CD8-positive, alpha-beta memory T cell (primary cell): ENCODE data around the gene MYRIP. TPM values are rescaled to one million over a fixed set of nuclear protein-coding genes. Genes with fewer than 3 reads are reported as not detected.

Source experiments
- CTCF ChIA-PET: fragments of 350-600 bp; sonication (Branson Sonifier 250); formaldehyde crosslinking; loops from one replicate; lab custom pipeline; 2021; ENCODE audit warnings: antibody characterized with exemption; lab: Charles Lee
- POLR2A ChIA-PET: fragments of 350-600 bp; sonication (Branson Sonifier 250); formaldehyde crosslinking; loops from one replicate; lab custom pipeline; 2021; ENCODE audit warnings: antibody characterized with exemption; lab: Charles Lee
- DNase-seq, 5 donors: peaks; one replicate each; pipeline versions ENCODE4 v3.0.0 to v3.0.0-alpha.2; 2020 to 2022; ENCODE audit warnings: mixed read lengths in 1 of 5
- H3K27ac ChIP-seq: one replicate; pipeline ENCODE4 v1.7.0; 2013; ENCODE audit warnings: low read depth, mild to moderate bottlenecking, low read length, moderate library complexity
- H3K27me3 ChIP-seq: 2 replicates; pipeline ENCODE4 v1.7.0; 2013; ENCODE audit warnings: low read length, mild to moderate bottlenecking; ENCODE audit not compliant: insufficient read depth, poor library complexity, severe bottlenecking
- H3K36me3 ChIP-seq: 2 replicates; pipeline ENCODE4 v1.7.0; 2013; ENCODE audit warnings: mild to moderate bottlenecking, low read length, moderate library complexity; ENCODE audit not compliant: insufficient read depth
- H3K4me1 ChIP-seq: 2 replicates; pipeline ENCODE4 v1.7.0; 2013; ENCODE audit warnings: mild to moderate bottlenecking, low read length, moderate library complexity; ENCODE audit not compliant: insufficient read depth
- H3K4me3 ChIP-seq: 2 replicates; pipeline ENCODE4 v1.7.0; 2013; ENCODE audit warnings: mild to moderate bottlenecking, low read length
- H3K9me3 ChIP-seq: 2 replicates; pipeline ENCODE4 v1.7.0; 2013; ENCODE audit warnings: mild to moderate bottlenecking, low read length
- H3K27ac Mint-ChIP-seq, 8 donors: one replicate each; pipeline ENCODE4 v1.8.0; 2020 to 2021; ENCODE audit warnings: mixed read lengths in 8 of 8, mild to moderate bottlenecking in 6 of 8, inconsistent platforms in 3 of 8, moderate library complexity in 3 of 8
- H3K27me3 Mint-ChIP-seq, 2 donors: one replicate each; pipeline ENCODE4 v1.8.0; 2020 to 2021; ENCODE audit warnings: mixed read lengths in 2 of 2, mild to moderate bottlenecking in 1 of 2, moderate library complexity in 1 of 2
- H3K36me3 Mint-ChIP-seq, 3 donors: one replicate each; pipeline ENCODE4 v1.8.0; 2020 to 2021; ENCODE audit warnings: mixed read lengths in 3 of 3, inconsistent platforms in 1 of 3, mild to moderate bottlenecking in 1 of 3
- H3K4me1 Mint-ChIP-seq, 3 donors: one replicate each; pipeline ENCODE4 v1.8.0; 2020 to 2021; ENCODE audit warnings: mixed read lengths in 3 of 3, inconsistent platforms in 1 of 3, mild to moderate bottlenecking in 1 of 3
- H3K4me3 Mint-ChIP-seq, 7 donors: one replicate each; pipeline ENCODE4 v1.8.0; 2020 to 2021; ENCODE audit warnings: mixed read lengths in 7 of 7, mild to moderate bottlenecking in 6 of 7, moderate library complexity in 4 of 7, inconsistent platforms in 2 of 7
- H3K9me3 Mint-ChIP-seq, 5 donors: one replicate each; pipeline ENCODE4 v1.8.0; 2020 to 2022; ENCODE audit warnings: mixed read lengths in 5 of 5, mild to moderate bottlenecking in 3 of 5, moderate library complexity in 2 of 5, inconsistent platforms in 1 of 5
- polyA plus RNA-seq: library from polyadenylated mRNA; unstranded; fragments of 300-500 nt; fragmentation: Illumina TruSeq; gene quantifications from one replicate; pipeline ENCODE4 v1.2.3, GENCODE V29; 2021
- total RNA-seq, 2 experiments: library from RNA; stranded (reverse); gene quantifications; one replicate each; pipeline ENCODE4 v1.2.3, GENCODE V29; 2021

MYRIP gene
- total and polyA plus RNA-seq, 3 experiments from 2014 or later, result not detected

- no peaks in the 10 kb centered on the region for H3K4me1 ChIP-seq
- H3K4me3 Mint-ChIP-seq, result no peak overlapping the region
- no peaks in the 10 kb centered on the region for H3K36me3 Mint-ChIP-seq
- H3K9me3 Mint-ChIP-seq, result peaks cover 0 to 8% (median 4%) of the 10 kb centered on the region in 5 donors
- CTCF ChIA-PET, result no interaction called here
- POLR2A ChIA-PET, result no interaction called here
- H3K27ac ChIP-seq, result no peak overlapping the region
- H3K4me1 Mint-ChIP-seq, result no peaks in the 10 kb centered on the region
- H3K9me3 ChIP-seq, result no peaks in the 10 kb centered on the region
- no peak for DNase-seq
- H3K27me3 Mint-ChIP-seq, result peaks cover 0 to 4% of the 10 kb centered on the region in 2 donors
- no peak overlapping the region for H3K4me3 ChIP-seq
- no peaks in the 10 kb centered on the region for H3K36me3 ChIP-seq
- no peak overlapping the region for H3K27ac Mint-ChIP-seq
- H3K27me3 ChIP-seq, result peaks cover 5% of the 10 kb centered on the region
Measured at GRCh38 chr3:39779511-39780230, 29.7 kb upstream of the MYRIP start.

DNA sequence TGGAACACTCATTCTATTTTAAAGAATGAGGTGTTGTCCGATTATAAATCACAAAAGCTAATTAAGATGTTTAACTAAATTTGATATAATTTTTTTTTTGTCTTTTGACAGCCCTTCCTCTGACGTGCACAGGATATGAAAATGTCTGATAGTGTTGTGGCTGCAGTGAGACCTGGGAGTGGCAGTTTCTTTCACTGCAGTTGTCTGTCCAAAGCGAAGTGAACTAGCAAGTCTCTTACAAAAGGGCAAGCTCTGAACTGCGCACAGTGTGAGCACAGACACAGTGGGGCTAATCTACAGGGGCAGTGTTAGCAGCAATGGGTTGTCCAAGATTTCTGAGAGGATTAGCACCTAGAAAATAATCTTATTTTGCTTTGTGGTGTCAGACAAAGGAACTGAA, 29.1 kb upstream of the MYRIP start:
- POLR2A ChIA-PET, result no interaction called here
- Histone ChIP-seq H3K27me3 (peaks cover 5% of the 10 kb centered on the region), H3K9me3 (no peaks in the 10 kb centered on the region), H3K4me1 (no peaks in the 10 kb centered on the region), H3K4me3 (no peak overlapping the region), H3K36me3 (no peaks in the 10 kb centered on the region), H3K27ac (no peak overlapping the region)
- peaks cover 0 to 8% (median 4%) of the 10 kb centered on the region in 5 donors for H3K9me3 Mint-ChIP-seq
- H3K4me1 Mint-ChIP-seq, result no peaks in the 10 kb centered on the region
- H3K4me3 Mint-ChIP-seq, result no peak overlapping the region
- peaks cover 0 to 4% of the 10 kb centered on the region in 2 donors for H3K27me3 Mint-ChIP-seq
- H3K27ac Mint-ChIP-seq, result no peak overlapping the region
- CTCF ChIA-PET, result no interaction called here
- no peak for DNase-seq
- no peaks in the 10 kb centered on the region for H3K36me3 Mint-ChIP-seq

- no peaks in the 10 kb centered on the region for H3K9me3 ChIP-seq
- ChIA-PET POLR2A (no interaction called here), CTCF (no interaction called here)
- Mint-ChIP-seq H3K9me3 (peaks cover 0 to 8% (median 4%) of the 10 kb centered on the region in 5 donors), H3K4me3 (no peak overlapping the region), H3K4me1 (no peaks in the 10 kb centered on the region), H3K27ac (no peak overlapping the region), H3K36me3 (no peaks in the 10 kb centered on the region), H3K27me3 (peaks cover 0 to 4% of the 10 kb centered on the region in 2 donors)
- H3K36me3 ChIP-seq, result no peaks in the 10 kb centered on the region
- no peaks in the 10 kb centered on the region for H3K4me1 ChIP-seq
- DNase-seq, result no peak
- H3K27me3 ChIP-seq, result peaks cover 5% of the 10 kb centered on the region
- H3K4me3 ChIP-seq, result no peak overlapping the region
- H3K27ac ChIP-seq, result no peak overlapping the region
Measured at GRCh38 chr3:39781025-39781424, 28.4 kb upstream of the MYRIP start.

DNA sequence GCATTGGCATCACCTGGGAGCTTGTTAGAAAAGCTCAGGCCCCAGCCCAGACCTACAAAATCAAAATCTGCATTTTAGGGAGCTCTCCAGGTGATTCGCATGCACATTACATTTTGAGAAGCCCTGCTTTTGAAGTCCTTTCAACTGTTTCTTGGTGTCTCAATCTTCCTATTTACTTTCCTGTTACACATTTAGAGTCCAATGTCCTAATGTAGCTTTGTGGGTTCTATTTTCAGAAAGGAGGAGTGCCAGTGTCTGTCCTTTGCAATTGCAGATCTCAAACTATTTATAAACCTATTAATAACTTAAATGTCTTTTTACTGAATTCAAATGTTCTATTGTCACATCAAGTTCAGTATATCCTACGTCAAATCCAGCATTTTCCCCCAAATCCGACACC, 27.8 kb upstream of the MYRIP start:
- no peak overlapping the region for H3K4me3 ChIP-seq
- Mint-ChIP-seq H3K27ac (no peak overlapping the region), H3K36me3 (no peaks in the 10 kb centered on the region), H3K4me3 (no peak overlapping the region), H3K4me1 (no peaks in the 10 kb centered on the region), H3K9me3 (peaks cover 0 to 8% (median 4%) of the 10 kb centered on the region in 5 donors), H3K27me3 (peaks cover 0 to 4% of the 10 kb centered on the region in 2 donors)
- no peaks in the 10 kb centered on the region for H3K36me3 ChIP-seq
- peaks cover 5% of the 10 kb centered on the region for H3K27me3 ChIP-seq
- H3K27ac ChIP-seq, result no peak overlapping the region
- ChIA-PET POLR2A (no interaction called here), CTCF (no interaction called here)
- H3K4me1 ChIP-seq, result no peaks in the 10 kb centered on the region
- H3K9me3 ChIP-seq, result no peaks in the 10 kb centered on the region
- no peak for DNase-seq

GRCh38 chr3:39783680-39784079, 25.7 kb upstream of the MYRIP start:
- H3K9me3 Mint-ChIP-seq, result peaks cover 0 to 2% (median 0%) of the 10 kb centered on the region in 5 donors

DNA sequence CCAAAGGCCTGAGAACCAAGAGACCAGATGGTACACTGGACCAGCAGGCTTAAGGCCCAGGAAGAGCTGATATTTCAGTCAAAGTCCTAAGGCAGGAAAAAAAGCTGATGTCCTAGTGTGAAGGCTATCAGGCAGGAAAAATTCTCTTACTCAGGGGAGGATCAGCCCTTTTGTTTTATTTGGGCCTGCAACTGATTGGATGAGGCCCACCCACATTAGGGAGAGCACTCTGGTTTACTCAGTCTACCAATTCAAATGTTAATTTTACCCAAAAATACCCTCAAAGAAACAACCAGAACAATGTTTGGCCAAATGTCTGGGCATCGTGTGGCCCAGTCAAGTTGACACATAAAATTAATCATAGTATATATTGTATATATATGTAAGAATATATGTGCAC, 24.5 kb upstream of the MYRIP start:
- no peaks in the 10 kb centered on the region for H3K4me1 Mint-ChIP-seq
- H3K4me1 ChIP-seq, result no peaks in the 10 kb centered on the region
- H3K27ac Mint-ChIP-seq, result no peak overlapping the region
- H3K4me3 Mint-ChIP-seq, result no peak overlapping the region
- CTCF ChIA-PET, result no interaction called here
- no peak overlapping the region for H3K27ac ChIP-seq
- H3K4me3 ChIP-seq, result no peak overlapping the region
- no peak for DNase-seq
- no peaks in the 10 kb centered on the region for H3K36me3 ChIP-seq
- H3K27me3 ChIP-seq, result peaks cover 5% of the 10 kb centered on the region
- peaks cover 0 to 2% (median 0%) of the 10 kb centered on the region in 5 donors for H3K9me3 Mint-ChIP-seq
- no peaks in the 10 kb centered on the region for H3K36me3 Mint-ChIP-seq
- no peaks in the 10 kb centered on the region for H3K9me3 ChIP-seq
- H3K27me3 Mint-ChIP-seq, result peaks cover 0 to 4% of the 10 kb centered on the region in 2 donors
- POLR2A ChIA-PET, result no interaction called here

More at GRCh38 chr3:39783680-39784079, 25.7 kb upstream of the MYRIP start:
- Mint-ChIP-seq H3K27ac (no peak overlapping the region), H3K27me3 (peaks cover 0 to 4% of the 10 kb centered on the region in 2 donors), H3K4me3 (no peak overlapping the region), H3K36me3 (no peaks in the 10 kb centered on the region), H3K4me1 (no peaks in the 10 kb centered on the region)
- DNase-seq, result no peak
- POLR2A ChIA-PET, result no interaction called here
- H3K4me1 ChIP-seq, result no peaks in the 10 kb centered on the region
- H3K9me3 ChIP-seq, result no peaks in the 10 kb centered on the region
- CTCF ChIA-PET, result no interaction called here
- no peak overlapping the region for H3K4me3 ChIP-seq
- H3K27ac ChIP-seq, result no peak overlapping the region
- H3K36me3 ChIP-seq, result no peaks in the 10 kb centered on the region
- H3K27me3 ChIP-seq, result peaks cover 5% of the 10 kb centered on the region

- H3K4me1 Mint-ChIP-seq, result no peaks in the 10 kb centered on the region
- H3K4me3 ChIP-seq, result no peak overlapping the region
- no peaks in the 10 kb centered on the region for H3K9me3 ChIP-seq
- H3K36me3 Mint-ChIP-seq, result no peaks in the 10 kb centered on the region
- H3K27ac Mint-ChIP-seq, result no peak overlapping the region
- no peak overlapping the region for H3K27ac ChIP-seq
- ChIA-PET POLR2A (no interaction called here), CTCF (no interaction called here)
- H3K4me1 ChIP-seq, result no peaks in the 10 kb centered on the region
- H3K27me3 ChIP-seq, result no peaks in the 10 kb centered on the region
- H3K4me3 Mint-ChIP-seq, result no peak overlapping the region
- DNase-seq, result no peak
- no peaks in the 10 kb centered on the region for H3K36me3 ChIP-seq
- H3K9me3 Mint-ChIP-seq, result no peaks in the 10 kb centered on the region
- no peaks in the 10 kb centered on the region for H3K27me3 Mint-ChIP-seq
Measured at GRCh38 chr3:39788128-39788883, 21.1 kb upstream of the MYRIP start.

- H3K4me1 Mint-ChIP-seq, result no peaks in the 10 kb centered on the region
- Histone ChIP-seq H3K27me3 (no peaks in the 10 kb centered on the region), H3K9me3 (no peaks in the 10 kb centered on the region), H3K4me3 (no peak overlapping the region), H3K4me1 (no peaks in the 10 kb centered on the region), H3K27ac (no peak overlapping the region), H3K36me3 (no peaks in the 10 kb centered on the region)
- peaks cover 0 to 3% (median 0%) of the 10 kb centered on the region in 5 donors for H3K9me3 Mint-ChIP-seq
- no peak overlapping the region for H3K4me3 Mint-ChIP-seq
- CTCF ChIA-PET, result no interaction called here
- POLR2A ChIA-PET, result no interaction called here
- peaks cover 0 to 2% of the 10 kb centered on the region in 2 donors for H3K27me3 Mint-ChIP-seq
- DNase-seq, result no peak
- no peak overlapping the region for H3K27ac Mint-ChIP-seq
- H3K36me3 Mint-ChIP-seq, result no peaks in the 10 kb centered on the region
Measured at GRCh38 chr3:39791603-39792002, 17.8 kb upstream of the MYRIP start.
